ENCODE results near the gene ANO2. TPM values are rescaled to one million over a fixed set of nuclear protein-coding genes. Genes with fewer than 3 reads are reported as not detected.
"Not testable (repeated sequence)": the region's sequence is repeated elsewhere in the genome, so short reads cannot be mapped to it uniquely, and the experiment has no call there.

ANO2 gene
- total RNA-seq, 2 donors from 2014 or later: 0.89 TPM; not detected in 1

DNA sequence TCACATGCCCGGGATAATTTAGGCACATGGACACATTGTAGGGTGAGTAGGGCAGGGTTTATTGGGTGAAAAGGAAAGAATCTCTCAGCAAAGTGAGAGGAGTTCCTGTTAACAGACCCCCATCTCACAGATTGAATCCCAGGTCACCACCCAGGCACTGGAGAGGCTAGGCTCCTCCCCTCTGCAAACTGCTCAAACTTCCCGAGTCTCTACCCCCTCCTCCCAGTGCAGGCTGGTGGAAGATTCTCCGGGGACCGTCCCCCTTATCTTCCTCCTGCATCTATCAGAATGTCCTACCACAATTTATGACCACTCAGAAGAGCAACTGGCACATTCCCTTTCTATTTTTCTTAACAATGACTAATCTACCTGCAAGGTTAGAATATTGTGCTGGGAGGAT lies 387.2 kb downstream of the ANO2 start:
- Mint-ChIP-seq H3K27me3 (peaks cover 14% of the 10 kb centered on the region), H3K4me3 (no peak overlapping the region), H3K27ac (no peak overlapping the region), H3K4me1 (no peaks in the 10 kb centered on the region), H3K36me3 (ENCODE audit: low read depth) (no peaks in the 10 kb centered on the region)
- ATAC-seq (no peak), DNase-seq (no peak)
- no peaks in the 10 kb centered on the region for H3K9me3 ChIP-seq (ENCODE audit: control insufficient read depth, low read length, poor library complexity, severe bottlenecking)

- Mint-ChIP-seq H3K27ac (no peak overlapping the region), H3K36me3 (ENCODE audit: low read depth) (no peaks in the 10 kb centered on the region), H3K4me3 (no peak overlapping the region), H3K4me1 (no peaks in the 10 kb centered on the region), H3K27me3 (peaks cover 14% of the 10 kb centered on the region)
- ATAC-seq: no peak
- no peaks in the 10 kb centered on the region for H3K9me3 ChIP-seq (ENCODE audit: control insufficient read depth, low read length, poor library complexity, severe bottlenecking)
- no peak for DNase-seq
These were observed 387.9 kb downstream of the ANO2 start for GRCh38 chr12:5556946-5557673.

GRCh38 chr12:5556033-5556614 lies 388.9 kb downstream of the ANO2 start:
- H3K9me3 ChIP-seq (ENCODE audit: control insufficient read depth, low read length, poor library complexity, severe bottlenecking): no peaks in the 10 kb centered on the region
- no peaks in the 10 kb centered on the region for H3K4me1 Mint-ChIP-seq
- no peak overlapping the region for H3K27ac Mint-ChIP-seq
- peaks cover 14% of the 10 kb centered on the region for H3K27me3 Mint-ChIP-seq
- ATAC-seq (no peak), DNase-seq (no peak)
- H3K36me3 Mint-ChIP-seq (ENCODE audit: low read depth): no peaks in the 10 kb centered on the region
- H3K4me3 Mint-ChIP-seq: no peak overlapping the region

DNA sequence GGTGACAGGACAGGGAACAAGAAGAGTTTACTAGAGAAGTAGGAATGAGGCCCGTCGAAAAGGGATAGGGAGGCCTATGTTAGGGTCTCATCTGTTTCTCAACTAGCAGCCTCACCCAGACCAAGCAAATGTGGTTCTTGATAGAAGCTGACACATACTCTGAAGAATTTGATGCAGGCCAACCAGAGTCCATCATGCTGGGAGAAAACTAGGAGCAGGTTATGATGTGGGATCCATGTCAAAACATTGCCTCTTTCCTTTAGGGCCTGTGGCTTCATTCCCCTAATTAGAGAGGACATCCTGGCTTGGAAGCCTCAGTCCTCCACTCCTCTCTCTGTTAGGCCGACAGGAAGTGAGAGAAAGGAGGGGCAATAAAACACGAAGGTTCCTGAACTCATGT lies 390.3 kb downstream of the ANO2 start:
- ATAC-seq (no peak), DNase-seq (no peak)
- Mint-ChIP-seq H3K4me3 (no peak overlapping the region), H3K27ac (no peak overlapping the region), H3K36me3 (ENCODE audit: low read depth) (no peaks in the 10 kb centered on the region), H3K4me1 (no peaks in the 10 kb centered on the region), H3K27me3 (peaks cover 11% of the 10 kb centered on the region)
- H3K9me3 ChIP-seq (ENCODE audit: control insufficient read depth, low read length, poor library complexity, severe bottlenecking): no peaks in the 10 kb centered on the region

DNA sequence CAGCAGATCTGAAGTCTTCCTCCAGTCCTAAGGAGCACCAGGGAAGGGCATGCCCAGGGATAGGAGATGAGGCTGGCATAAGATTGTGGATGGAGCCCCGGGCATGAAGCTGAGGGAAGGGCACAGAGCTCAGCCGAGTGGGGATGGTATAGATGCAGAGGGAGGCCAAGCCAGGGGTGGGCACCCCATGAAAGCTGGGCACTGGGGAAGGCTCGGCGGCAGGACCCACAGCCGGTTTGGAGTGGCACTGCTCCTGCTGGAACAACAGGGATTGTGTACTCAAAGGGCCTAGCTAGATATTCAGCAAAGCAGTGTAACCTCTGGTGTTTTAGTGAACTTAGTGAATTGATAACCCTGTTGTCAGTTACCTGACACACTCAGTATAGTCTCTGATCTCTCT lies 396.0 kb downstream of the ANO2 start:
- DNase-seq: no peak
- H3K9me3 ChIP-seq (ENCODE audit: control insufficient read depth, low read length, poor library complexity, severe bottlenecking): no peaks in the 10 kb centered on the region
- Mint-ChIP-seq H3K4me3 (no peak overlapping the region), H3K36me3 (ENCODE audit: low read depth) (peaks cover 2% of the 10 kb centered on the region), H3K27ac (no peak overlapping the region), H3K27me3 (no peaks in the 10 kb centered on the region), H3K4me1 (no peaks in the 10 kb centered on the region)
- ATAC-seq: no peak

- Mint-ChIP-seq H3K27ac (no peak overlapping the region), H3K36me3 (ENCODE audit: low read depth) (peaks cover 2% of the 10 kb centered on the region), H3K4me1 (no peaks in the 10 kb centered on the region), H3K27me3 (no peaks in the 10 kb centered on the region), H3K4me3 (no peak overlapping the region)
- DNase-seq (no peak), ATAC-seq (no peak)
- no peaks in the 10 kb centered on the region for H3K9me3 ChIP-seq (ENCODE audit: control insufficient read depth, low read length, poor library complexity, severe bottlenecking)
These were observed 396.7 kb downstream of the ANO2 start for GRCh38 chr12:5548152-5548943.

DNA sequence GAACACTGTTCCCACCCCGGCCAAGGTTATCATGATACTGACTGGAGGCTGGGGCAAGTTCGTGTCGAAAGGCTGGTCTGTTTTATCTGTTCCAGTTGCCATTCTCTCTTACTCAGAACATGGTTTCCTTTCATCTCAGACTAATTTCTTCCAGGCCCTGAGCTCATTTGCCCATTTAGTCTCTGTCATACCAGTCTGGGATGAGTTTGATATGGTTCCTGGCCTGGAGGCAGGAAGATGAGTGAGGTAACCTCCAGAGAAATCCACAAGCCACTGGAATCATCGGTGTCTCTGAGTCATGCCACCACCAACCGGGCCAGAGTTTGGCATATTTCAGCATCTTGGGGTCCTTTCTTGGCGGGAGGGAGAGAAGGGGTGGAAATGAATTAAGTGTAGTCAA lies 398.4 kb downstream of the ANO2 start:
- H3K27me3 Mint-ChIP-seq: no peaks in the 10 kb centered on the region
- peaks cover 2% of the 10 kb centered on the region for H3K36me3 Mint-ChIP-seq (ENCODE audit: low read depth)
- H3K4me3 Mint-ChIP-seq: no peak overlapping the region
- H3K9me3 ChIP-seq (ENCODE audit: control insufficient read depth, low read length, poor library complexity, severe bottlenecking): no peaks in the 10 kb centered on the region
- ATAC-seq: no peak
- H3K27ac Mint-ChIP-seq: no peak overlapping the region
- no peak for DNase-seq
- H3K4me1 Mint-ChIP-seq: no peaks in the 10 kb centered on the region

DNA sequence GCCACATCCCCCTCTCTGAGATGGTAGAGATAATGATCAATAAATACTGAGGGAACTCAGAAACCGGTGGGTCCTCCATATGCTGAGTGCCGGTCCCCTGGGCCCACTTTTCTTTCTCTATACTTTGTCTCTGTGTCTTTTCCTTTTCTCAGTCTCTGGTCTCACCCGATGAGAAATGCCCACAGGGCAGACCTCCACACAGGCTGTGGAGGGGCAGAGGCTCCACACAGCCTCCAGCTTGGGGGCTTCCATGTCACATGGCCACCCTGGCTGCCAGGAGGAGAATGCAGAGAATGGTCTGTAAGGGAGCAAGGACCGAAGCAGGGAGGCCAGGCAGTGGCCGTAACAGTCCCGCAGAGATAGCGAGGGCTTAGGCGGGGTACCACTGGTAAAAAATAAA lies 407.3 kb downstream of the ANO2 start:
- Mint-ChIP-seq H3K27me3 (peaks cover 4% of the 10 kb centered on the region), H3K4me3 (no peak overlapping the region), H3K4me1 (no peaks in the 10 kb centered on the region), H3K27ac (no peak overlapping the region), H3K36me3 (ENCODE audit: low read depth) (no peaks in the 10 kb centered on the region)
- ATAC-seq (no peak), DNase-seq (no peak)
- H3K9me3 ChIP-seq (ENCODE audit: control insufficient read depth, low read length, poor library complexity, severe bottlenecking): no peaks in the 10 kb centered on the region

DNA sequence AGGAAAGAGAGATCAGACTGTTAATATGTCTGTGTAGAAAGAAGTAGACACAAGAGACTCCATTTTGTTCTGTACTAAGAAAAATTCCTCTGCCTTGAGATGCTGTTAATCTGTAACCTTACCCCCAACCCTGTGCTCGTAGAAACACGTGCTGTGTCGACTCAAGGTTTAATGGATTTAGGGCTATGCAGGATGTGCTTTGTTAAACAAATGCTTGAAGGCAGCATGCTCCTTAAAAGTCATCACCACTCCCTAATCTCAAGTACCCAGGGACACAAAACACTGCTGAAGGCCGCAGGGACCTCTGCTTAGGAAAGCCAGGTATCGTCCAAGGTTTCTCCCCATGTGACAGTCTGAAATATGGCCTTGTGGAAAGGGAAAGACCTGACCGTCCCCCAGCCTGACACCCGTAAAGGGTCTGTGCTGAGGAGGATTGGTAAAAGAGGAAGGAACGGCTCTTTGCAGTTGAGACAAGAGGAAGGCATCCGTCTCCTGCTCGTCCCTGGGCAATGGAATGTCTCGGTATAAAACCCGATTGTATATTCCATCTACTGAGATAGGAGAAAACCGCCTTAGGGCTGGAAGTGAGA lies 407.9 kb downstream of the ANO2 start:
- not testable (repeated sequence) for H3K27me3 Mint-ChIP-seq; ATAC-seq; H3K4me3 Mint-ChIP-seq; H3K4me1 Mint-ChIP-seq; H3K27ac Mint-ChIP-seq; H3K9me3 ChIP-seq (ENCODE audit: control insufficient read depth, low read length, poor library complexity, severe bottlenecking); DNase-seq; H3K36me3 Mint-ChIP-seq (ENCODE audit: low read depth)

DNA sequence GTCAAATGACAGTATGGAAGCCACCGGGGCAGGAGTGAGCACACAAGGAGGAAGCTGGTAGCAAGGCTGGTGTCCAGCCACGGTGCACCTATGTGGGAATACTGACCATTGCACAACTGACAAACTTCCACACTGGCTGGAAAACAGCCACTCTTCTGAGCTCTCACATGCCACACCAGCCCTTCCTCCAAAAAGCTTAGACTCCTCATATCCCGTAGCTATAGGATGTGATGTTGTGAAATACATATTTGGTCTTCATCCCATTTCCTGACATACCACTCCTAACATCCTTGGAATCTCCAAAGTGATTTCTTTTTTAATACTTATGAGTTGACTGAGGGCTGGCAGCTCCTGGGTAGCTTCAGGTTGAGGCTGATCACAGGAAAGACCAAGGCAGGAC lies 409.5 kb downstream of the ANO2 start:
- Mint-ChIP-seq H3K27me3 (peaks cover 10% of the 10 kb centered on the region), H3K36me3 (ENCODE audit: low read depth) (no peaks in the 10 kb centered on the region), H3K4me1 (no peaks in the 10 kb centered on the region), H3K4me3 (no peak overlapping the region), H3K27ac (no peak overlapping the region)
- no peaks in the 10 kb centered on the region for H3K9me3 ChIP-seq (ENCODE audit: control insufficient read depth, low read length, poor library complexity, severe bottlenecking)
- ATAC-seq: no peak
- no peak for DNase-seq

DNA sequence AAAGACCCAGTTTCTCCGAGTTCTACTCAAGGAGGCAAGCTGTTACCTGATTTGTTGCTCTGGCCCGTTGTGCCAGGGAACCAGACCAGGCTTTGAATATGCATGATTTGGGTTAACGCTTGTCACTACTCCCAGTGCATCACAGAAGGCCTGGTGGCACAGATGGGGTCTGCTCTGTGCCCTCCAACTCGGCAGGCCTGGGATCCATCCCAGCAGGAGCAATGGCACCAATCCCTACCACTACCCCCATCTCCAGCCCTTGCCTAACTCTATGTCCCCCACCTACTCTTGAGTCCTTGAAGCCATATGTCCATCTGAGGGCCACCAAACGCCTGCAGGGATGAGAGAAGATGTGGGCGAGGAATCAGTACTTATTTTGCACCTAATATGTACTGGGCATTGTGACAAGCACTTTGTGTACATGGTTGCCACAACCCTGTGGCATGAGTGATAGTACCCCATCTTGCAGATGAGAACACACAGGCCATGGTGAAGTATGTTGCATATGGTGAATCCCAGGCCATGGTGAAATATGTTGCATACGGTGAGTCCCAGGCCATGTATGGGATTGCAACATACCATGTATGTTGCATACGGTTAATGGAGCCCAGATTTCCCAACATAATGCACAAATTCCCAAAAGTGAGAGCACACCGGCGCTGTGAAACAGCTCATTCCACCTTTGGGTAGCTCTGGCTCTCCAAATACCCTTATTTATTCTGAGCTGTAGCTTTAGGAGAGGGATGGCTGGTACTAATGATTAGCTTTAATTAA lies 410.4 kb downstream of the ANO2 start:
- ATAC-seq: no peak
- H3K27me3 Mint-ChIP-seq: peaks cover 10% of the 10 kb centered on the region

DNA sequence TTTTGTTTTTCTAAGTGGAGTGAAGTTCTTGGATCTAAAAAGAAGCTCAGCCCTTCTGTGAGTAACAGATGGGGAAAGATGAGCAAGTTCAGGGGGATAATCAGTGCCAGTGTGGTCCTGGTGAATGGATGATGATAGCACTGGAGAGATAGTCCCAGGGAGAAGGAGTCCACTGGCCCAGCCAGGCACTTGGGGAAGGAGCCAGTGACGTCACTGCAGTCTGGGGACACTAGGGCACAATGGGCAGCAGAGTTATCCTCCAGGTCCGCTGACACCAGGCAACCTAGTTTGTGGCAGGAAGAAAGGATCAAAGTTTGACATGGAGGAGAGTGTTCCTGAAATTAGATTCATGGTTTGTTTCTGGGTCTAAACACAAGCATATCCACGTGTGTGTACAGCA lies 411.7 kb downstream of the ANO2 start:
- ATAC-seq (no peak), DNase-seq (no peak)
- H3K27ac Mint-ChIP-seq: no peak overlapping the region
- H3K4me3 Mint-ChIP-seq: no peak overlapping the region
- H3K36me3 Mint-ChIP-seq (ENCODE audit: low read depth): no peaks in the 10 kb centered on the region
- H3K4me1 Mint-ChIP-seq: no peaks in the 10 kb centered on the region
- peaks cover 10% of the 10 kb centered on the region for H3K27me3 Mint-ChIP-seq
- H3K9me3 ChIP-seq (ENCODE audit: control insufficient read depth, low read length, poor library complexity, severe bottlenecking): no peaks in the 10 kb centered on the region

More for the DNA sequence above, 410.4 kb downstream of the ANO2 start:
- DNase-seq: no peak
- no peaks in the 10 kb centered on the region for H3K4me1 Mint-ChIP-seq
- H3K9me3 ChIP-seq (ENCODE audit: control insufficient read depth, low read length, poor library complexity, severe bottlenecking): no peaks in the 10 kb centered on the region
- H3K27ac Mint-ChIP-seq: no peak overlapping the region
- H3K36me3 Mint-ChIP-seq (ENCODE audit: low read depth): no peaks in the 10 kb centered on the region
- no peak overlapping the region for H3K4me3 Mint-ChIP-seq

Data from T-helper 17 cell (primary cell).